GM12874 (cell line): ENCODE results near the gene CRHR2.

Experiments used
- TF ChIP-seq, protein P1 (sequence below): IDR thresholded peaks from 2 replicates; pipeline ENCODE4 v1.5.1; 2011; ENCODE audit warnings: low read depth, mild to moderate bottlenecking, control low read depth, low read length, moderate library complexity; ENCODE audit not compliant: insufficient read depth

CRHR2 gene

DNA sequence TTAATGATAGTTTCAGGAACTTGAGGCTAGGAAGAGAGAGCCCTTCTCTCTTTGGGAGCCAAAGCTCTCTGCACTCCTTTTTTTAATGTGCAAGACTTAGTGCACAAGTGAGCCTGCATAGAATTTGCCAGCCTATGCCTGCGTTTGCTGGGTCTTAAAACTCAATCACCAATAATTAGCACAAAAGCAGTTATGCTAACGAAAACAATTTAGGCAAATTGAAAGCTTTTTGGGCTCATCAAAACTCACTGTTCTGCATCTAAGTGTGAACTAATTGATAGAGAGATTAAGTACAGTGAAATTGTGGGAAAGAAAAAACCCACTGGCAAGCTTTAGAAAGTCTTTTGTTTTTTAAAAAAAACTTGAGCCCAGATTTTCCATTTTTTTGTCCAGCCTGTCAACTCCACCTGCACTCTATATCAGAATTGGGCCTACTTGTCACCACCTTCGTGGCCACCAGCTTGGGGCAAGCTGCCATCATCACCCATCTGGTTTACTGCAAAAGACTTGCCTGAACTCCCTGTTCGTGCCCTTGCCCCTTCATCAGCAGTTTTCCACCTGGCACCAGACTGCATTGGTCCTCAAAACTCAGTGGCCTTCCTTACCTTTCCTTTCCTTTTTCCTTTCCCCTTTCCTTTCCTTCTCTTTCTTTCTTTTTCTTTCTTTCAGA, 37.8 kb downstream of the CRHR2 start:
- TF ChIP-seq, protein P1, sequence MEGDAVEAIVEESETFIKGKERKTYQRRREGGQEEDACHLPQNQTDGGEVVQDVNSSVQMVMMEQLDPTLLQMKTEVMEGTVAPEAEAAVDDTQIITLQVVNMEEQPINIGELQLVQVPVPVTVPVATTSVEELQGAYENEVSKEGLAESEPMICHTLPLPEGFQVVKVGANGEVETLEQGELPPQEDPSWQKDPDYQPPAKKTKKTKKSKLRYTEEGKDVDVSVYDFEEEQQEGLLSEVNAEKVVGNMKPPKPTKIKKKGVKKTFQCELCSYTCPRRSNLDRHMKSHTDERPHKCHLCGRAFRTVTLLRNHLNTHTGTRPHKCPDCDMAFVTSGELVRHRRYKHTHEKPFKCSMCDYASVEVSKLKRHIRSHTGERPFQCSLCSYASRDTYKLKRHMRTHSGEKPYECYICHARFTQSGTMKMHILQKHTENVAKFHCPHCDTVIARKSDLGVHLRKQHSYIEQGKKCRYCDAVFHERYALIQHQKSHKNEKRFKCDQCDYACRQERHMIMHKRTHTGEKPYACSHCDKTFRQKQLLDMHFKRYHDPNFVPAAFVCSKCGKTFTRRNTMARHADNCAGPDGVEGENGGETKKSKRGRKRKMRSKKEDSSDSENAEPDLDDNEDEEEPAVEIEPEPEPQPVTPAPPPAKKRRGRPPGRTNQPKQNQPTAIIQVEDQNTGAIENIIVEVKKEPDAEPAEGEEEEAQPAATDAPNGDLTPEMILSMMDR = no peak

DNA sequence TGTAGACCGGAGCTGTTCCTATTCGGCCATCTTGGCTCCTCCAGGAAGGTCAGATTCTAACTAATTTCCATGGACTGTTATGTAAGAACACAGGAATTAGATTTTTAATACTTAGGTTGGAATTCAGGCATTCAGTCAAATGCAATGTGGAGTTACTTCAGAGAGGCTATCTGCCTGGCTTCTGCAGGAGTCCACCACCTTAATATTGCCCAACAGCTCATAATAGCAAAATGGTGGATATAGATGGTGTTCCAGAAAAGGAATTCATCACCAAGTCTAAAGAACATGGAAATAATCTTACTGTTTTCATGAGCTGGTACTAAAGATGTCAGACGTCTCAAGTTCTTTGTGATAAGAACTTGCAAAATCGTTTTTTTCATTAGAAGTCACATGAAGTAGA, 39.5 kb downstream of the CRHR2 start:
- TF ChIP-seq, protein P1 = no peak

DNA sequence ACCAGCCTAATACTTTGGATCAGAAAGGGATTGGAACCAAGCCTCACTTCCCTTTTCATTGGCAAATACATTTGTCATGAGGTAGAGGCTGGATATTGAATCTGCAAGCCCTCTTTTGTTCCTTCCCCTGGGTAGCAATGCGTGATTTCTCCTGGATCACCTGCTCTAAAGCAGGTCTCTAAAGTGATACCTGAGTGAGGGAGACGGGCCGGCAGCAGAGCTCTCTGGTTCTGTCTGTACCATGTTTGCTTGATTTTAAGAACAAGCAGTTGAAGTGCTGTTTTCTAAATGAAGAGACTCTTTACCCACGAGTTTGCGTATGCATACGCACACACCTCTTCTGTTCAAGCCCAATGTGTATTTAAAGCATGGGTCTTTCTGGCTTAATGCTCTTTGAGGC, 46.5 kb downstream of the CRHR2 start:
- TF ChIP-seq, protein P1 = no peak

DNA sequence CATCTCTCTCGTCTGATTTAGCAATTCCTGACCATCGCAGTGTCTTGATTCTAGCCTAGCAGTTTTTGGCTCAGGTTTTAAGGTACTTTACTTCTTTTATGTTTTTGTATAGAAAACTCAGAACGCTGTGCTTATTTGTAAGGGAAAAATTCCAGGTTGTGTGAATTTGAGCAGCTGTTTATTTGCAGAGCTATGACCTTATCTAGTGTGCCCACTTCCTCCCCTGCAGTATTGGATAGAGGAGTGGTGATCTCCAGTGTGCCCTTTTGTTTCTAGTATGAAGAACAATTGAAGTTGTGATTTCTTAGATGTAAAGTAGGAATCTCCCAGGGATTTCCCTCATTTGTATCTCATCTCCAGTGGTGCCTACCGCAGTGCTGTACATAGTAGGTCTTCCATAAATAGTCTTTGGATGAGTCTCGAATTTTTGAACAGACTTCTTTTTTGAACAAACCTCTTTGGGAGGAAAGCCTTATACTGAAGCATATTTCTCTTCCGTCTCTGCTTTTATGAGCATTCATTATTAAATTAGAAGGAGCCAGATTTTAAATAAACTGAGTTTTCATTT, 47.5 kb downstream of the CRHR2 start:
- TF ChIP-seq, protein P1 = no peak

DNA sequence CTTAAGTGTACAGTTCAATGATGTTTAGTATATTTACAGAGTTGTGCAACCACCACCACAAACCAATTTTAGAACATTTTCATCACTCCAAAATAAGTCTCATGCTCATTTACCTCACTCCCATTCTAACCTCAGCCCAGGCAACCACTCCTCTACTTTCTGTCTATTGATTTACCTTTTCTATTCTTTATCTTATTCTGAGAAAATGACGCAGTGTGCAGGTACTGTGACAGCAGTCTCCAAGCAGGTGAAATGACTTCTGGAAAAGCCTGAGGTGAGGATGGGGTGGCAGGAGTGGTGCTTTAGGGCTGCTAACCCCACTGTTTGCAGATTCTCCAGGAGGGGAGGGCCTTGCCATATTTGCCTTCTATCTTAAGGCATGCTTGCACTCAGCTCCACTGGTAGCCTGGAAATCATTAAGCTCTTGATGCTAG, 48.0 kb downstream of the CRHR2 start:
- TF ChIP-seq, protein P1 = no peak

DNA sequence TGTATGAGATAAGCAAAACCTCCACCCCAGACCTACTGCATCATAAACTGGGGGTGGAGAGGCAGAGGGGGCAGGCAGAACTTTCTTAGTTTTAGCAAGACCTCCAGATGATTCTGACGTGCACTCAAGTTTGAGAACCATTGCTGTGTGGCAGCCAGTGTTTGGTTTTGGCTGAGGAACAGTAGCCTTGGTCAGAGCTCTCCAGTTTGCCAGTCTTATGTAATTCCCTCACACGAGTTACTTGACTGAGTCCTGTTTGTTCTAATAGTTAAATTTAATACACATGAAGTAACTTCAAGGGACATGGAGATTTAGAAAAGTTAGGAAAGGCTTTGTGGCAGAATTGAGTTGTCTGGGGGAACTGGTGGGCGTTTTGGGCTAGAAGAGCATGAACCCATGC, 49.0 kb downstream of the CRHR2 start:
- TF ChIP-seq, protein P1 = no peak

DNA sequence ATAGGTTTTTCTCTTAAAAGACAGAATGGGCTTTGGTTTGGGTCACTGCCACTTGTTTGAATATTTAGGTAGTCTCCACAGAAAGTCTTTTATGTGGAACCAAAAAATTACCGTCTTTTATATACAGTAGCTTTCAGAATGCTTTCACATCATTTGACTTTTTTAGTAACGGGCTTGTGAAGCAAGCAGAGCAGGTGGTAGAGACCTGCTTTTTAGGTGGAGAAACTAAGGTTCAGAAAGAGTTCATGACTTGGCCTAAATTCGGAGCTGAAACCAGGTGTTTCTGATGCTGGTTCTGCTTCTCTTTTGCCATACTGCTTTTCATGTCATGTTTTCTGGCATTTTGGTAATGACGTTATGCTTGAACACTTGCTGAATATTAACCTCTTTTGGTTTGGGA, 51.3 kb downstream of the CRHR2 start:
- TF ChIP-seq, protein P1 = no peak
